EH (cell line): ENCODE results near the gene ANKS1B.

Source experiments
- DNase-seq: peaks from one replicate; pipeline ENCODE4 v3.0.0-alpha.2; 2015; ENCODE audit warnings: low read depth

Gene ANKS1B

DNA sequence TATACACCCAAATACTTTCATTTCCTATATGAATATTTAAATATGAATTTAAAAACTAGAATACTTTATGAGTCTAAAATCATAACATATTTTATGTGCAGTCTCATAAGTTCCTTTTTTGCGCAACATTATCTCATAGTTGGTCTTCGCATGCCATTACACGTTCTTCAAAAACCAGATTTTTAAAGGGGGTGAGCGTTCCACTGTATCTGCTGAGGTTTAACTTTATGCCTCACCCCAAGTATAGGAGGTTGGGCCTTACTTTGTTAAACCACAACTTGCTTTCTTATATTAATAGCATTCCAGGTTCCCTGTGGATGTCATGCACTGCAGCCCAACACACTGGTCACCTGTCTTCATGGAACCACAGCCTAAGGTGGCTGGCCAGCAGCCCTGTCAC, 1221.1 kb downstream of the ANKS1B start:
- no peak for DNase-seq

DNA sequence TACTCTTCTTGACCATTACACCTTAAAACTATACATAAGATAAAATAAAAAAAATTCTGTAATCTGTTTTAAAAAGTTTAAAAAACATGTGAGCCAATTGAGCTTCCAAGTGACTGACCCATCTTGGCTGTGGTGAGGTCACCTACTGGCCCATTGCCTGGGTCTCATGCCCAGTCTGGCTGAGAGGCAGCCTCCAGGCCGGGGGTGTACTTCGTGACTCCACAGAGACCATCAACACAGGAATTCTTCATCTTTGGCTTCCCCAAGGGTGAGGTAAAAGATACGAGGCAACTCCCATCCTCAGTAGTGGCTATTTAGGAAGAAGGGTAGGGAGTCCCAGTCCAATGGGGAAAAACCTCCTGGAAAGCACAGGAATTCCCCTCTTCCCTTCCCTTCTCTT, 1226.4 kb downstream of the ANKS1B start:
- peak; percentile 57 for DNase-seq

DNA sequence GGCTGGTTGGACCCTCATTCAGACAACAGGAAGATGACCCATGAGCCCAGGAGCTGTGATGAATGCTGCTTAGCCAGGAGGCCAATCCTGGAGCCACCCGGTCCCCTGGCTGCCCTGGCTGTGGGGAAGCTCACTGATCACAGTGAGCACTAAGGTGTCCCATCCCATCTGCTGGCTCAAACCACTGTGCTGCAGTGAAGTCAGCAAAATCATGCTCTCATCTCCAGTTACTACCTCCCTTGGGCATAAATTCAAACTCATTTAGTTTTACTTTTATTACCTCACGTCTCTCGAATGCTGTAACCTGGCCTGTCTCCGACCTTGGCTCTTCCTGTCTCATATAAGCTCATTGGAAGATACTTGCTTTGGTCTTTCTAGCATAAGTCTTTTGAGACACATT, 1227.3 kb downstream of the ANKS1B start:
- DNase-seq: peak; percentile 22

DNA sequence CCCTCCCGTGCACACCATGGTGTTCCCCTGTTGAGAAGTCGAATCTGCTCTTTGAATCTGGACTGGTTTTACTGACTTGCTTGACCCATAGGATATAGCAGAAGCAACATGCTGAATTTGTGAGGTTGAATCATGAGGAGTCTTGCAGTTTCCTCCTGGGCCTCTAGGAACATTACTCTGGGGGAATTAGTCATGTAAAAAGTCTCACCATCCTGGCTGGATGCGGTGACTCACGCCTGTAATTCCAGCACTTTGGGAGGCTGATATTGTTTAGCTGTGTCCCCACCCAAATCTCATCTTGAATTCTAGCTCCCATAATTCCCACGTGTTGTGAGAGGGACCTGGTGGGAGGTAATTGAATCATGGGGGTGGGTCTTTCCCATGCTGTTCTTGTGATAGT, 1228.9 kb downstream of the ANKS1B start:
- peak; percentile 81 for DNase-seq

DNA sequence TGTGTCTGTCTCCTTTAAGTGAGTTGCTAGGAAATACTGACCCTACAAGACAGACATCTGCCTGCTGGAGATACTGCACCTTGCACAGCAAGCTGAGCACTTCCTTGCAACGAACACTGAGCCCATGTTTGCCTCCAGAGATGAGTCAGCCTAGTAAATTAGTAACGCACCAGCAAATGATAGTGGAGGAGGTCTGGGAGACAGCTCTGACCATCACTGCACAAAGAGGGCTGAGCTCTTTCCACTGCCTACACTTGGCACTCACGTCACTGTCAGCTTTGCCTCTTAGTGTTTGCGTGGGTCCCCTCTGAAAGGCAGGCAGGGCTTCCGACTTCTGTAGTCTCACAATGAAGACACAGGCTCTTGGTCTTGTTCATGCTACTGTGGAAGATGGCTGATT, 1230.6 kb downstream of the ANKS1B start:
- peak; percentile 89 for DNase-seq

DNA sequence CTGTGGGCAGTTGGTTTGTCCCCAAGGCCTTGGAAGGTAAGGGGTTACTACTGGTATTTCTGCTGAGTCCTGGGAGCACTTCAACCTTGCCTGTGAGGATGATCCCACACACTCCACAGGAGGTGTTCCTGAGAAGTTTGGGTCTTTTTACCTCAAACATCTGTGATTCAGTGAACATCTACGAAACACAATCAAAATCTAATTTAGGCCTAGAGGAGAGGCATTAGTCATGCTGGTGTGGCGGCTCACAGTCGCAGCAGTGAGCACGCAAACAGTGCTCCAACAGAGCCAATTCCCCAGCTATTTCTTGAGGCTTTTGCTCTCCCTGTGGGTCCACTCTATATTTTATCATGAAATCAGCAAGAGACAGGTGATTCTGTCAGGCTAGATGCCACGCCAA, 1232.0 kb downstream of the ANKS1B start:
- DNase-seq: peak; percentile 82

DNA sequence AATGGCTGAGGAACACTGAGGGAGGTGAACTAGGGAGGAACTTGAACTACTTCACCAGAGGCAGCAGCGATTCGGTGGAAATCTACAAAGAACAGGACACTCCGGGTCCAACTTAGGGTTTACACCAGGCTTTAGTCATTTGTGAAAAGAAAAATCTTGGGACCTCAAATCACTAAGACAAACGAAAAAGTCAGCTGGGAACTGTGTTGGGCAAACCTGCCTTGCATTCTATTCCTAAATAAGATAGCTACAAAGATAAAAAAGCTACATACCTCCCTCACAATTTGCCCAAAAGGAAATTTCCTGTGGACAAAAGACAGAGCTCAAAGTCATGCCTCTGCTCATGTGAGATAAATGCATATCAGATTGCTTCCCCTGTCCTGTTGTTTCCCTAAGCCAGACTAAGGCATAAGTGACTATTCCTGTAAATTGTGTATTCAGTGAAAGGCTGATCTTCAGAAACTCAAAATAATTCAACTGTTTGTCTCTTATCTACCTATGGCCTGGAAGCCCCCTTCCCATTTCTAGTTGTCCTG, 1233.1 kb downstream of the ANKS1B start:
- peak; percentile 11 for DNase-seq

DNA sequence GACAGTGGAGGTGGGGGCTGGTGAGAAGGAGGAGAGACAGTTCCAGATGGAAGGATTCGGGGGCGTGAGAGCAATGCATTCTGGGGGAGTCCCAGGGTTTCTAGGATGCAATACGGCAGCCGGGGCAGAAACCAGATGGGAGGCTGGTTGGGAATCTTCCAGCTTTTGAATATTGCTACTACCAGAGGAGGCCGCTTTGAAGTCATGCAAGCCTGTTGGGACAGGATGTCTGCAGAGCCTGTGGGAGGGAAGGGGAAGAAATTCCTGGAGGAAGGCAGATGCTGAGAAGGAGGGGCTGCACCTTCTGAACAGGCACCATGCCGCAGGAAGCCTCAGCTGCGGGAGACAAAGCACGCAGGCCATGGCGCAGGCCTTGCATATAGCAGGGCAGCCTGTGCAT, 1234.2 kb downstream of the ANKS1B start:
- DNase-seq: peak; percentile 17

DNA sequence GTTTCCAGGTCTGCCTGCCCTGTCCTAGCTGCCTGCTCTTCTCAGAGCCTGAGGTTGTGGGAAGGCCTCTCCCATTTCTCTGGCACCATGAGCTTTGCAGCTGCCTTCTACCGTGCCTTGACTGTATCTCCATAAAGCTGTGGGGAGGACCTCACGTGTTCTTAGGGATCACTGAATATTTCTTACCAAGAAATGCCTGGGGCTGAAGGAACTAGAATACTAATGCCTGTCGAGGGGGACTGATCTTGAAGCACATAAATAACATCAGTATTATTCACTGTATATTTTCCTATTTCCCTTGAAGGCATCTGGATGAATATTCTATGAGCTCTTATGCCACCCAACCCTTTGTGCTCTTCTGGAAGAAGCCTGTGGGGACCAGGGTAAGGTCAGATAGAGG, 1236.3 kb downstream of the ANKS1B start:
- no peak for DNase-seq

DNA sequence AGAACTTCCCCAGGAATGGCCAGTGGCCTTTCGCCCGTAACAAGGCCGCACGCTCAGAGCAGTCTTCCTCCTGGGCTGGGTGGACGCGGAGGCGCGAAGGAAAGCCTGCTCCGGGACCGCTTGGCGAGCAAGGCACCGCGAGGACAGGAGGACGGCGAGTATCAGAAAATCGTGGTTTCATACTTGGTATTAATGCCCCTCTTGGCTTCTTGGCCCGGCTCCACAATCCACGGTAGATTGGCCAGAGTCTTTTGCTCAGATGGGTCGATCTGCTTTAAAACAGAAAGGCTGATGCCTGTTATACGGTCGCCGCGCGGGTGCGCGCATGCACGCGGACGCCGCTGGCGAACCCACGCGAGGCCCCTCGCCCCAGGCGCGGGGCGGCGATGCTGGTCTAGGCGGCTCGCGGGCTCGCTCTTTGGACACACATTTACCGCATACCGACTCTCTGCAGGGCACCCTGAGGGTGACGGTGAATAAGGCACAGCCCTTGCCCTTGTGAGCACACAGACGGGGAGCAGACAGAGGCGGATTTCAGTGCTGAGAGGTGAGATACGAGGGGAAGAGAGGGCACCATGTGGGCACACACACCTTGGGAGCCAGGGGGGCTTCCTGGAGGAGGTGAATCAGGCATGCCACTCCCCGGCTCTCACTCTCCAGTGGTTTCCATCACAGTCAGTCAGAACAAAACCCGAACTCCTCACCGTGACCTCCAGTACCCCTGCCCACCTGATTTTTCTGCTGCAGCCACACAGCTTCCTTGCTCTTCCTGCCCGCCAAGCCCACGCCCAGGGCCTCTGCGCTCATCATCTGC, 1239.0 kb downstream of the ANKS1B start:
- peak; percentile 27 for DNase-seq

DNA sequence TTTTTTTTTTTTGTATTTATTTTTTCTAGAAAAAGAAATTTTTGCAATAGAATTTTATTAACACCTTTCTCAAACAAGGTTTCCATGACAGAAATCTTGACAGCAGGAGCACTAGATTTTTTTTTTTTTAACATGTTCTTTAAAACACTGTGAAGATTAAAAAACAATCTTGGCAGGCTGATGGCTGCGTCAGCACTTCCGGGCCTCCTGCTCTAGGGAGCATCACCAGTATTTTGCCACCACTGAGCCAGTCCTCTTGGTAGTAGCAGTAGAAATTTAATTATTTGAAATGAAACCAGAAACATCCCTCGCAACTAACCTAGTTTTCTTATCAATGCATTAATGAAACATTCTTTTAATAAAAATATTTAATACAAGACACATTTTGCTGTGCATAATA, 1240.1 kb downstream of the ANKS1B start:
- DNase-seq: no peak

DNA sequence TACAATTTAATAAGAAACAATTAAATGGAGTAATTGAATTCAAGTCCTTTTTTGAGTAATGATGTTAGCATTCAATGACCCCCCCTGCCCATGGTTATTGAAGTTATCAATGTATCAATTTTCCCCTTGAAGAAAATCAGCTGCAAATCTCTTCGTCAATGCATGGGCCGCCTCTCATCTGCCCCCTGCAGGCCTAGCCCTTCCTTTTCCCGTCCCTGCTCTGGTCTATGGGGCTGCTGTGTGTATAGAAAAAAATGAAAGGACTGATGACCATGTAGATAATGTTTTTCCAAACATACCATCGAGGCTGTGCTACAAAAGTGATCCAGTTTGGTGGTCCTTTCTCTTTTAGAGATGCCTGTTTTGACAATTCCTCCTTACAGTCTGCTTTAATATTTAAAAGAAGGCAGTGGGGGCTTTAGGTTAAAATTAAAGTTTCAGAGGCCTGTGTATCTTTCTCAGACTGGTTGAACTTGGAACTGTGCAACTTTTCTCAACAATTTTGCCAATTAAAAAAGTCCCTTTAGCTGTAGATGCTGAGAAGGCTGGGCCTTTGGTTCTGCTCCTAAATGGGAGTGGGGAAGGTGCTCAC, 1241.3 kb downstream of the ANKS1B start:
- no peak for DNase-seq

DNA sequence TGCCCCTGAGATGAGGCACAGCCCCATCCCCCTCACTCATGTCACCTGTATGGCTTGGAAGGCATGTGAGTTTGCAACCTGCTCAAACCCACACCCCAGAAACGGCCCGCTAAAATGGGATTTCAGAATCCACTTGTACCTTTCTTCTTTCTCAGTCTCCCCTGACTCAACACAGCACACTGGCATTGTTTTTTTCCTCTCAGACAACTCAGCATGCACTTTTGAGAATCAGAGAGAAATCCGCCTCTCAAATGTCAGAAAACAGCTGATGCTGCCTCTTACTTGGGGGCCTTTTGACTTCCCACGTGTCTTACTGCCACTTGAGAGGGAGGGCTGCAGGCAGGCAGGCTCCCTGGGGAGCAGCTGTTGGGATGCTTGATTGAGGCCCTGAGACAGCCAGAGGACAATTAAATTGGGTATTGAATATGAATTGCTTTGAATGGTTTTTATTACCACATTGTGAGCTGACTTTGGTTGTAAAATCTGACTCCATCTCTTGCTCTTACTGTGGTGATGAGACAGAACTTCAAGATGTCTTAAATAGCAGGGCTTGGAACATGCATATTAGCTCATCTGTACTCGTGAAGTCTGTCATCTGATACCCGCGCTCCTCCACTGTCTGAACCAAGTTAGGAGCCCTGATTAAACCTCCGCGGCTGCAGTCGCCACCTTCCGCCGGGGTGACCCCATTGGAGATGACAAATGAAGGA, 1243.0 kb downstream of the ANKS1B start:
- no peak for DNase-seq

DNA sequence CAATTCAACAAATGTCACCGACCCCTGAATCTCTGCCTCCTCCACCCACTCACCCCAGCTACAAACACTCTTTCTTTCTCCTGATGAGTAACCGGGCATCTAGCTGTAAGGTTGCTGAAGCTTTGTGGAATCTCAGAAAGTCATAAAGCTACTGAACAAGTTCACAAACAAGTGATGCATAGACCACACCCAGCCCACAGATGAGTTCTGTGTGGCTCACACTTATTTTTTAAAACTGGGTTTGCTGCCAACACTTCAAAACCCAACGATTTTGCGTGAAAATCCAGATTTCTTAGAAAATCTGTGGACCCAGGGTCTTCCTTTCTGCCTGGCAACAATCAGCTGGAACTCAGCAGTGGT, 1243.6 kb downstream of the ANKS1B start:
- no peak for DNase-seq

DNA sequence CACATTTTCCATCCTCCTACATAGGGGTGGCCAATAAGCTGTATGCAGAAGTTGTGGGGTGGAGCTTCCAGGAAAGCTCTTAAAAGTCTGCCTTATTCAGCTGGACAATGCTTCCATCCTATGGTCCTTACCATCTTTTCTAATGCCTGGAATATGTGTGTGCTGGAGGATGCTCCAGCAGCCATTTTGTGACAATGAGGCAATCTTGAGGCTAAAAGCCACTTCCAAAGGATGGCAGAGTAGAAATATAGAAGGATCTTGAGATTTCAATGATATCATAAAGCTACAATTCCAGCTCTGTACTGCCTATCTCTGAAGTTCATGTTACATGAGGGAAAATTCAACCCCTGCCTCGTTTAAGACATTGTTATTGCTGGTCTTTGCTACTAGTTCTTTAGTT, 1244.0 kb downstream of the ANKS1B start:
- no peak for DNase-seq

DNA sequence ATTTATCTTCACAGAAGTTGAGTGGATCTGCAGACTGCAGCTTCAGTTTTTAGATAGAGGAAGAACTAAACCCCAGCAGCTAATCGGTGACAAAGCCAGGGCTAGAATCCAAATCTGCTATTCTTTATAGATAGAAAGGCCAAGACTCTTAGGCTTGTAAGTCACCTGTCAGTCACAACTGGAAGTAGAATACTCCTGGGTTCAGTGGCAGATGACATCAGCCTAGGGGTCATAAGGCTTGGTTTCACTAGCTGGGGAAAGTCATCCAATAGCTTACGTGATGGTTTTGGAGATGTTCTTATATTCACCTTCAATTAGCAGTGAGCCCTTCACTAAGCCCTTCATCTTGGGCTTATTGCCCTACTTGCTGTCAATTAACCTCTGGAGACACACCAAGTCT, 1246.2 kb downstream of the ANKS1B start:
- DNase-seq: no peak

DNA sequence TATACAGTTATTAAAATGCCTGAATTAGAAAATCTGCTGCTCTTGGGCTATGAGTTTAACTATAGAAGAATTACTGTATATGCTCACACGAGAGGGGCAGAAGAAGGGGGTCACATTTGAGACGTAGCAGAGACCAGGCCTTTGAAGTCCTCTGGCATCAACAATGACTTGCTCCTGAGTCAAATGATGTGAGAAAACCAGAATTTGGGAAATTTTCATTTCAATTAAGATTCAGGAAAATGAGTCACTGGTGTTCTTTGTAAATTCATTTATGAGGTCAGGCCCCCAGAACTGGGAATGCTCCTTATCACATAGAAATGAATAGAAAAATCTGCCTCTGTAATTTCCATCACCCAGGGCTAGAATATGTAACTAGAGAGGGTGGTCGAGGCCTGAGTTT, 1246.7 kb downstream of the ANKS1B start:
- DNase-seq: no peak

DNA sequence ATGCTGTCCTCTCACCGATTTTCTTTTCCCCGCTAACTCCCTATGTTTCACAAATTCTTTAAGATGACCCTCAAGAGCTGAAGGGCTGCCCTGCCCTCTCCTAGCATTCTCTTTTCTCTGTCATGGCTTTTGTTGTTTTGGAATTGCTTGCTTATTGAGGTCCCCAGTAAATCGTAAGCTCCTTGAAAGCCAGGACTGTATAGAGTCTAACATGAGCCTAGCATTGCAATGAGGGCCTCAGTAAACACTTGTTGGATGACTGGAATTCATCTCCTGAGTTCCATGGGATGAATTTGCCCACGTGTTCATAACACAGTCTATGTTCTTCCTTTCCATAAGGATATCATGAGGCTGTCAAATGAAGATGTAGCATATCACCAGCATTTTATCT, 1247.4 kb downstream of the ANKS1B start:
- no peak for DNase-seq

DNA sequence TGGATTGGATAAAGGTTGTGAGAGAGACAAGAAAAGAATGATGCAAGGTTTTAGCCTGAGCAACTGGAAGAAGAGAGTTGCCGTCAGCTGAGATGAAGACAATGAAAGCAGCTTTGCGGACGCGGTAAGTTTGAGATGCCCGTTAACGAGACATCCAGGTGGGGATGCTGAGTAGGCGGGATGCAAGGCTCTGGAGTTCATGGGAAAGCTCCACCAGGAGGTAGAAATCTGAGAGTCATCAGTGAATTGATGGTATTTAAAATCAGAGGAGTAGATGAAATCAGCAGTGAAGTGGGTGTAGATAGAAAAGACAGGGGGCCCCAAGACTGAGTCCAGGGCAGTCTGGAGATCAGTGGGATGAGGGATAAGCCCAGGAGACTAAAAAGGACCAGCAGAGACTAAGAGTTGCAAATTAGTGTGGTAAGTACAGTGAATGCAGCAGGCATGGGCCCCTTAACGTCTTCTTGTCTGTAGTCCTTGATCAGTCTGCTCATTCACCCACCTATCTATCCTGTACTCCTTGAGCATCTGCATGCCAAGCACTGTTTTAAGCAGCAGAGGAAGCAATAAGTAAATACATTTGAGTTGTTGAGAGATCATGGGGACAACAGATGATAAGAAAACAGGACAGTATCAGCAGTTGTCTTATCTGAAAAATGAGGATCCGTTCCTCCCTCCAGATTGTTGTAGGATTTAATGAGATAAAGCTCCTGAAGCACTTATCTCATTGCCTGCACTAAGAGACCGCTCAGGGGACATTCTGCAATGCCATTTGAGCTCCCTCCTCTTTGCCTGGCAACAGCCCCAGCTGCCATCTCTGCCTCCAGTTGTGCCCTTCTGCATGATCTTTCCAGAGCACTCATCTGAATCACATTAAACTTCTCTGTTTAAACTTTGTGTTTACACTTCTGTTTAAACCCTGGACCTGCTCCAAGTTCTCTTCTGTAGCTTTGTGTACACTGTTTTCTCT, 1248.1 kb downstream of the ANKS1B start:
- no peak for DNase-seq

DNA sequence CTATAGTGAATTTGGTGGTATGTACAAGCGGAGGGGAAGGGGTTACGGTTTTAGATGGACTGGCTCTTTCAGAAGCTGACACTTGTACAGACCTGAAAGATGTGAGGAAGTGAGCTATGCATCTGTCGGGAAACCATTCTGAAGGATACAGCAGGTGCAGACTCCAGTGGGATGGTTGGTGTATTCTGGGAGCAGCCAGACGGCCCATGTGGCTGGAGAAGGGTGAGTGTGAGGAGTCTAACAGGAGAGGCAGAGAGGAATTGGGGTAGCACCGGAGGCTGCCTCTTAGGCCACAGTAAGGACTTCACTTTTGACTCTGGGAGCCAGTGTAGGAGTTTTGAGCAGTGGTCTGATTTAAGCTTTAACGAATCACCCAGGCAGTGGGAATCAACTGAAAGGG, 1248.9 kb downstream of the ANKS1B start:
- no peak for DNase-seq

DNA sequence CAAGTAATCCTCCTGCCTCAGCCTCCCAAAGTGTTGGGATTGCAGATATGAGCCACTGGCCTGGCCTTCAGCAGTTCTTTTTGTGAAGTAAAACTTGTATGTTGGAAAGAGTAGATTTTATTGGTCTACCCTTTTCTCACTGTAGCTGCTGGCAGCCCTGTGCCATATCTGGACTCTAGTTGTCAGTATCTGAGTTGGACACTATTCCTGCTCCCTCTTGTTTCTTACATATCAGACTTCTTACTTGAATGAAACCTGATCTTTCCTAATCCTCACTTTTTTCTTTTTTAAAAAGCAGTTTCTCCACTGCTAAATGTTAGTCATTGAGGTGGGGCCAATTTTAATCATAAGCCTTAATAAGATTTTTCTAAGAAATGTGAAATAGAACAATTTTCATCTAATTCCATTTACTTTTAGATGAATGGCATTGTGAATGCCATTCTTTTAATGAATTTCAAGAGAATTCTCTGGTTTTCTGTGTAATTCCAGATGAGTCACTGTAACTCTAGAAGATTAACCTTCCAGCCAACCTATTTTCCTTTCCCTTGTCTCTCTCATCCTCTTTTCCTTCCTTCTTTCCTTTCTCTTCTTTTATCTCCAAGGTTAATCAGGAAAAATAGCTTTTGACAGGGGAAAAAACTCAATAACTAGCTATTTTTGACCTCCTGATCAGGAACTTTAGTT, 1250.9 kb downstream of the ANKS1B start:
- no peak for DNase-seq
